OCI-LY1 (cell line): ENCODE results near the gene HOXA10.

Experiments used
- CTCF ChIP-seq: fragments of 200-600 bp; sonication (generic), shearing (Covaris generic); IDR thresholded peaks from 2 replicates; pipeline ENCODE4 v1.5.1; 2017; ENCODE audit warnings: mild to moderate bottlenecking, antibody characterized with exemption, low read length, moderate library complexity, mixed read lengths
- EZH2 ChIP-seq: fragments of 200-600 bp; sonication (generic), shearing (Covaris generic); IDR thresholded peaks from 2 replicates; pipeline ENCODE4 v1.8.0; 2017; ENCODE audit warnings: borderline replicate concordance, mixed run types, mild to moderate bottlenecking, antibody characterized with exemption, low read length, moderate library complexity, mixed read lengths

- TF ChIP-seq CTCF = no peak
- TF ChIP-seq EZH2 = no peak
Observed at GRCh38 chr7:27221201-27221797, 47.2 kb upstream of the HOXA10 start.
